ENCODE measurements around the gene KRT80.

The KRT80 gene

DNA sequence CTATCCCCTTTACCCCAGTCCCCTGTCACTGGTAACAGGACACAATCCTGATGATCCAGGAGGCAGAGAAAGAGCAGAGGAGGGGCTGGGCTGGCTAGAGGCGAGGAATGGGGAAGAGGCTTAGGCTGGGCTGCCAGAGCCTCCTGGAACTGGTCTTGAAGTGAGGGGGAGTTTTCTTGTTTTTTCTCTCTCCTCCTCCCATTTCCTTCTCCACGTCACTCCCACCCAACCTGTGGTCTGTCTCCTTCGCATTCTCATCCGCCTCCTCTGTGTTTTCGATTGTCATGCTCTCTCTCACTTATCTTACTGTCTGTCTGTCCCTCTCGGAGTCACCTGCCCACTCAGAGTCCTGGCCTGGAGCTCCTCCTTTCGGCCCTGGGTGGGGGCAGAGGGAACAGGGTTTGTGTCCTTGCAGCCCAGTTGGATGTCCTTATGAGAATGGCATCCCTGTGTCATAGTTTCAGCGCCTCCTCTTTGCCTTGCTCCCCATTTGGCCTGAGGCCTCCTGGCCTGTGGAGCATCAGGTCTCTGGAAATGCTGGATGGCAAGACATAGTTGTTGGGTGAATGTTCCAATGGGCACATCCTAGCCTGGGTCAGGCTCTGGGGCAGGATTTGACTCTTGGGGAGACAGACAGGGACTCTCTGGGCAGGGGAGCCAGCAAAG lies 3.4 kb upstream of the KRT80 start:
- no peak for DNase-seq

DNA sequence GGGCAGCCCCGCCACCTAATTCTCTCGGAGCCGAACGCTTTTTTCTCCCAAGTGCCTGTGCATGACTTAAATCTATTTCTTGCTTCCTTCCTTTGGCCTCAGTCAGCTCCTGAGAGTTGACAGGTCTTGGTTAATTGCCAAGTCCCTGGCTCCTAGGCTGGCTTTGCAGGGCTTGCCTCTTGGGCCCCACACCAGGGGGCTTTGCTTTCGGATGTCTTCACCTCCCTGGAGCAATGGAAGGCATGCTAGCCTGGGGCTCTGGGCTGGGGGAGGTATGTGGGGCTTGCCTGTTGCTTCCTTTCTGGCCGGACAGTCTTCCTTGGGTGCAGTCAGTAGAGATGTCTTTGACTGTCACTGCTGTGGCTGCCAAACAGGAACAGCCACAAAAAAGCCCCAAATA lies 2.2 kb upstream of the KRT80 start:
- no peak for DNase-seq

DNA sequence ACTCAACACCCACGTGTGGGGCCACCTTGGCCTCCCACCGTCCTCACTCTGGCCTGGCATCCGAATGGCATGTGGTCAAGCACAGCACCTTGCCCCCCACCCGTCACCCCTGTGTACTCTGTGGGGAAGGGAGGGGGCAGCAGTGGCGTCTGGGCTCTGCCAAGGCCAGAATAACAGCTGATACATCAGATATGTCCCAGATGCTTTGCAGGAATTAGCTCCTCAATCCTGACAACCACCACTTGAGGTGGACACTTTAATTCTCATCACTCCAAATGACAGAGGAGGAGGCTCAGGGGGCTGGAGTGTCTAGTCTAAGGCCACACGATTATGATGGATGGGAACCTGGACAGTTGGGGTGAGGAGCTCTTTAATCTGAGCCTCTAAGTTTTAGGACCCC lies 1.7 kb upstream of the KRT80 start:
- no peak for DNase-seq

DNA sequence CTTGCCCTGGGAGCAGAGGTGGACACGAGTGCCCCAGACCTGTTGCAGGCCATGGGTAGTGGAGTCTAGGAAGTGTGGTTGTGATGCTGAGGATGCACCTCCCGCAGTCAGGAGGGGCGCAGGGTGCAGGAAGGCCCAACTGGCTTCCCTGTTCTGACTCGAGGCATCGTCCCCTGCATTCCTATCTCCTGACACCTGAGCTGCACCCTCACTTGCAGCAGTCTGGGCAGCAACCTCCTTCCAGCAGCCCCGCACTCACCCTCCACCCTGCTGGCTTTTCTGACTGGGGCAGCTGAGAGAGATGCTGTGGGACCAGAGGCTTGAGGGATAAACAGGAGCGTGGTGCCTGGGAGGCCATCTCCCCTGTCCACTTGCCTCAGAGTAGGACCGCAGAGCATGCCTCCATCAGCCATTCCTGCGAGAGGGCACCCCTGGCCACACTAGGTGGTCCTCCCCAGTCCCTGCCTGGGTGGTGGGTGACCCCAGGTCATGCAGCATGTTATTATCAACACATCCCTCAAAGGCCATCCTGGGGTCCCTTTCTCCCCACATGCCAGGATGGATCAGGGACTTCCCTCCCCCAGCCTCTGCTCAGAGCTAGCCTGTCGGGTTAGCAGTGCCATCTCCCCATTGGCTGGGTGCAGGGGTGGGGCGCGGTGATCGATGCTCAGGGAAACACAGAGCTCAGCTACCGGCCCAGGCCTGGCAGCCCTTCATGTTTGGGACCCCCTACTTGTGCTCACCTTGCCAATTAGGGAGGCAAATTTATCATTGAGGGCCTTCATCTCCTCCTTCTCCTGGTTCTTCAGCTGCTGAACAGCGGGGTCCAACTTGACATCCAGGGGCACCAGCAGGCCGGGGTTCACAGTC lies 719 bp downstream of the KRT80 start:
- DNase-seq = no peak

DNA sequence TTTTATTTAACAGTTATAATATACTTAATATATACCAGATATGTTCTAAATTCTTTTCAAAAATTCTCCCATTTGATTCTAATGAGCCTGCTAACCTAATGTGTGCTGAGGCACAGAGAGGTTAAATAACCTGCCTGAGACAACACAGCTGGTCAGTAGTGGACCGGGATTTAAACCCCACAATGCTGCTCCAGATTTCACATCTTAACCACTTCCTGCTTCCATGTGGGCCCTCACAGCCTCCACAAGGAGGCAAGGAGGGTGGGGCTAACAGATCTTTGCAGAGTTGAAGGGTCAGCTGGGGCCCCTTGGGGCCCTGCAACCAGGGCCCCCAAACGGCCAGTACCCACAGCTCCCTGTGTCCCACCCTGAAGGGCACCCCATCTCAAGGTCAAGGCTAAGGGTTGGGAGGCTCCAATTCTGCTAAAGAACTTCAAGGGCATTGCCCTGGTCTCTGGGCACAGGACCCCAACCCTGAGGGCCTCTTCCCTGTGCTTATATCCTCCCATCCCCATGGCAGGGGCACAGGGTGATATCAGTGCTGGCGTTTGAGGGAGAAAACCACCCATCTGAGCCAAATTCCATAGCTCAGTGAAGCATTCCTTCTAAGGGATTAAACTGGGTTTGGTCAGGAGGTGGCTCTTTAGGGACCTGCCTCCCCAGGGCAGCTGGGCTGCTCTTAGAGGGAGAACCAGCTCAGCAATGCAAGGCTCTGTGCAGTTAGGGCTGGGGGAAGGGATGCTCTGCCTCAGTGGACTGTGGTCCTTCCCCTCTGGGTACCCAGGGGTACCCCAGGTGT lies 2.2 kb downstream of the KRT80 start:
- no peak for DNase-seq

DNA sequence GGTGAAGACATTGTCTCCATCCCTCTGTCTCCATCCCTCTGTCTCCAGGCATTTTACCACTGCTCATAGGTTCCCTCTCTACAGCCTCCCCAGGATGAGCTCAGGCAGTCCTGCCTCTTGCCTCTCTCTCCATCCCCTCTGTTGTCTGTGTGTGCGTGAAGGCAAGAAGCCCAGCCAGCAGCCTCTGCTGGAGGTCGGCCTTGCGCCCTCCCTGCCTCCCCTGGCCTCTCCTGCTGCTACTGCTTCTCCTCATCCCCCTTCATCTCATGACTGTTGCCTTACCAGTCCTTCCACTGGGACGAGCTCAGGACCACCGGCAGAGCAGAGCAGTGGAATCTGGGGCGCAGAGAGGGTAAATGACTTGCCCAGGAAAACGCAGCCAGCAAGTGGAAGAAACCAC lies 3.2 kb downstream of the KRT80 start:
- no peak for DNase-seq

DNA sequence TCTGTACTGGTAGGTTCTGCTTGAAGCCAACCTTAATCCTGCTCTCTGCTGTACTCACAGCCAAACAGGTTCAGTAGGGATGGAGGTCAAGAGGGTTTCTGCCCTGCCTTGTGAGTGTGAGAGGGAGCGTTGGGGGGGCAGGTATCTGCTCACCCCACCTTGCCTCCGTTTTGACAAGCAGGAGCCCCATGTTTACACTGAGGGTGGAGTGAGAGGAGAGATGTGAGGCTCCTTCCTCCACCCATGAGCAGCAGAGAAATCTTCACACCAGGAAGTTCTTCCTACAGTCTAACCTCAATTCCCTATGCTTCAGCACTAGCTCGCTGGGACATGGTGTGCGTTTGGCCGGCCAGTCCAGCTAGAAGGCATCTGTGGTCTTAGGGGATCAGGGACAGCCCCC lies 4.2 kb downstream of the KRT80 start:
- DNase-seq = no peak

DNA sequence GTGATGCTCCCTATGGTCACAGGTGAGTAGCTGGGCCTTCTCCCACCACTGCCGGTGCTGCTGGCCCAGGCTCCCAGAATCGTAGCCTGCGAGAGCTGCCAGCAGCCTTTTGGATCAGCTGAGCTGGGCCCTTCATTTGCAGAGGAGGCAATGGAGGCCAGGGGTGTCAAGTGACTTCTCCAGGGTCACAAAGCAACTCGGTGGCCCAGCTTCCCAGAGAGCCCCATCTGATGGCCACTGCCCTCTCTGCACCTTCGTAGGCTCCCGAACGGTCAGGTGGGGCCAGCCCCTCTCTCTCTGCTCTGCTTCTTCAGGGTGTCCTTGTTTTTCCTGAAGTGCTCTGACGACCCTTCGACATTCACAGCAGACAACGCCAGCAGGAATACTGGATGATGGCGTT lies 4.6 kb downstream of the KRT80 start:
- DNase-seq = no peak

DNA sequence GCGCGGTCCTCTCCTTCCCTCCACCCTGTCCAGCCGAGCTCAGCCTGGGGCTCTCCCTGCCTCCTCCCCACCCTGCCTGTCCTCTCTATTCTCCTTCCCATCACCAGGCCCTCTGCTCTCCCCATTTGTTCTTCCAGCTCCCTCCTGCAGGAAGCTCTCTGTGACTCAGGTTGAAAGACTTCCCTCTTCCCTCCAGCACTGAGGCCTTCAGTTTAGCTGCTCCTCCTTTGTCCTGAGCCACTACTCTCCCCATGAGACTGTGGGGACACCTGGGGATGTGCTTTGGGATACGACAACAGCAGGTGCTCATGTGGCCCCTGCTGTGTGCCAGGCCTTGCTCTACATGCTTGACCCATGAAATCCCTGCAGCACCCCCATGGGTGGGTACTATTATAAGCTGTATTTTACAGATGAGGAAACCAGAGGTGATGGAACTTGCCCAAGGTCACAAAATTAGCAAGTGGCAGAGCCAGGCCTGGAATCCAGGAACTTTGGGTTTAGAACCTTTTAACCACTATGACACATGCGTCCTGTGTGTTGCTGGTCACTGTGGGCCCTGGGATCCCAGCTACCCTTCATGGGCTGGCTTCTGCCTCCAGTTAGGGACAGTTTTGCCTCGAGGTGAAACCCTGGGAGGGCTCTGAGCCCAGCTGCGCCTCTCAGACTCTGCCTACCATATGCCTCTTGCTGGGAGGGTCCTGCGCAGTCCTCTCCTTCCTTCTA lies 5.5 kb downstream of the KRT80 start:
- DNase-seq = no peak

DNA sequence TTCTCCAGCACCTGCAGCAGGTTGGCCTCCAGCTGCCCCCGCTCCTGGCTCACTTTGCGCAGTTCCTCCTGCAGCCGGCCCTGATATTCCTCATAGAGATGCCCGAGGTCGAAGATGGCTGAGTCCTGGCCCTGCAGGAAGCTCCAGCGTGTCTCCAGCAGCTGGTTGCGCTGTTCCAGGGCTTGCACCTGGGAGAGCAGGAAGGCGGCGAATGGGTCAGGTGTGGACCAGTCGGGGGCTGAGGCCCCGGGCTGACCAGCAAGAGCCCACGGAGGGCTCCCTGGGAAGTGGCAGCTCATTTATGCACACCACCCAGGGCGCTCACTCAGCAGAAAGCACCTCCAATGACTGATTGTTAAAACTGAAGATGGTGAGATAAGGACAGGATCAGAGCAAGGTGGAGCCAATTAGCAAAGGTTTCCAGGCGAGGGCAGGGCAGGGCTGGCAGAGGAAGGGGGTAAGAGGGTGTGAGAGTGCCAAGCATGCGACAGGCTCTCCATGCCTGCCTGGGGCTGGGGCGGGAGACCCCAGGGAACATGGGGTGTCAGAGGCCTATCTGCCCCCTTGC lies 6.3 kb downstream of the KRT80 start:
- DNase-seq = no peak

DNA sequence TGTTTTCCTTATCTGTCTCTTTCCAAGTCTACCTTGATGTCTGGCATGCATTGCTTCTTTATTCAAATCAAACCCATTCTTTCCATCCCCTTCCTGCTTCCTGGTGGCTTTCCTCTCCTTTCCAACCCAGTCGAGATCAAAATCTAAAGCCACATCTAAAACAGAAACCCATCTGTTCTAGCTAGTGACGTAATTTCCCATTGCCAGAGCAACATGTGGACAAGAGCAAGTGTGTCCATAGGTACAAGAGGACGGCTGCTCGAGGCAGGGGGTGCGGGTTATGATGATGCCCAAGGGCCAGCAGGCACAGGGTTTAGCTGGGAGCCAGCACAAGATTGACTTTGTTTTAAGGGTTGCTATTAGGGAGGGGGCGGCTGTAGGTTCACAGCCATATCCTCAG lies 7.0 kb downstream of the KRT80 start:
- no peak for DNase-seq

DNA sequence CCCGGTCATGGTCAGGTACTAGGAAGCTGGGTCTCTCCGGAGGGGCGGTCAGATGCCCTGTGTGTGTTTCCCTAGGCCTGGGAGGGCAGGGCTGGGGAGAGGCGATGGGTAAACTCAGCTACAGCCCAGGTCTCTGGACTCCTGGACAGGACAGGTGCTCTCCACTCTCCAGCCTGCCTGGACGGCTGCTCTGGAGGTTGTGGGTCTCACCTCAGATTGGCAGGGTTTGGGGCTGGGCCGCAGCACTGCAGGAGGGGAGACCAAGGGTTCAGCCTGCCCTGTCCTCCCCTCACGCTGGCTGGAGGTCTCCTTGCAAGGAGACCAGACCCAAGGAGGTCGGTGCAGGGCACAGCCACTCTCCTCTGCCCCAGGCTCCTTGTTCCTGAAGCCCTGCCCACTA lies 7.8 kb downstream of the KRT80 start:
- DNase-seq = no peak

DNA sequence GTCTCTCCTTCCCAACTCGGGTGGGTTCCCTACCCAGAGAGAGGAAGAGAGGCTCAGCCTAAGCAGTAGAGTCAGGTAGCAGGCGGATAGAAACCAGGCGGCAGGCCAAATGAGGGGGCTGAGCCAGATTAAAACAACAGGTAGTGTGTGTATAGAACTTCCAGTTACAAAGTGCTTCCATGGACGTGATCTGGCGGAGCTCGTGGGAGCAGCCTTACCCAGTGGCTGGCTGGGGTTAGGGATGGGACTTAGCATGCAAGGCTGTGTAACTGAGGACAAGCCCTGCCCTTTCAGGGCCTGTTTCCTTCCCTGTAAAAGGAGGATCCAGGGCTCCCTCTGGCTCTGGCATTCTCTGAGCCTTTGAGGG lies 8.3 kb downstream of the KRT80 start:
- DNase-seq = no peak

DNA sequence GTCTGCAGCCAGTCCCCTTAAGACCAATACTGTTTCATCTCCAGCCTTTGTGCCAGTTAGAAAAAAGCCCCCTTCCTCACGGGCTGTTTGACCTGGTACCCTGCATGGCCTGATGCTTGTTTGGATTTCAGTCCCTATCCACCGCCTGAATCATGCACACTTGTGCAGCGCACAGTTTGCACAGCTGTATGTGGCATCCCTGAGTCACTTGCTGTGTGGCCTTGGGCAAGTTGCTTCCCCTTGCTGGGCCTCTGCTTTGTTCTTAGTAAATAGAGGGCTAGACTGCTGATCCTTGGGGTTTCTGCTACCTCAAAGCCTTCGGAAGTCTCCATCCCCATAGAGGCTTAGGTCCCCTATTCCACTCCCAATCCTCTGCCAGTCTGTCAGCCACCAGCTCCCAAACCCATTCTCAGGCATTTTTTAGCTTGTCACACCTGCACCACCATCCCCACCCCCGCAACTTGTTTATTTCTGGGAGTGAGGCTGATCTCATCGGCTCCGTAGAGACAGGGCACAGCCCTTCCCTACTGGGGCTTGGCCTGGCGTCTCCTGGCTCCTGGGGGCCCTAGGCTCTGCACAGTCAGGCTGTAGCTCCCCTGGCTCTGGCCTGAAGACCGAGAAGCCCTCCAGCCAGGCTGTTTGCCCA lies 8.8 kb downstream of the KRT80 start:
- DNase-seq = no peak

DNA sequence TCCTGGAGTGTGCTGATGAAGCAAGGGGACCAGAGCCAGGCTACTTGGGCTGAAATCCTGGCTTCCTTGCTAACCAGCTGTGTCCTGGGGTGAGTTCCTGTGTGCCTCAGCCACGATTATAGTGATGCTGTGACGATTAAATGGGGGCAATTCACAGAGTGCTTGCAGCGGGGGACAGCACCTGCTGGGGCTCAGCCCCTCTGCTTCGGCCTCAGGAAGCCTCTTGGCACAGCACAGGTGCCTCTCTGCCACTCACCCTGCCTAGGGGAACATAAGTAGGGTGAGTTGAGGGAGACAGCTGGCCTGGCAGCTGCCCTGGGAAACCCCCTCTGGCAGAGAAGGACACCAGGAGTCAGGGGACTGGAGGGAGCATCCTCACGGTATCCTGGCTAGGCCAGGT lies 9.4 kb downstream of the KRT80 start:
- no peak for DNase-seq

DNA sequence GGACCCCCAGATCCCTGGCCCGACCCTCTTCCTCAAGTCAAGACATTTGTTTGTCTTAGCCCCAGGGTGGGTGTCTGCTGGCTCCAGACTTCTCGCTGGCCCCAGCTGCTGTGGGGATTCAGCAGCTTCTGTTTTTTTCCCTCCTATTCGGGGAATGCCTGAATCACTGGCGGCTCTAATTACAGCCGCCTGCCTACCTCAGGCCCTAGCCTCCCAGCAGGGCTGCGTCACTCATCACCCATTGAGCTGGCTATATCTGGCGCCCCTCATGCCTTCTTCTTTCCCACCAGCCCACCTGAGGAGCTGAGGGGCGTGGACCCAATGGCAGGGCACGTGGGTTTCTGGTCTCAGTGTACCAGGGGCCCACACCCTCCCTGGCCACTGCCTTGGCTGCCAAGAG lies 10.1 kb downstream of the KRT80 start:
- DNase-seq = no peak

DNA sequence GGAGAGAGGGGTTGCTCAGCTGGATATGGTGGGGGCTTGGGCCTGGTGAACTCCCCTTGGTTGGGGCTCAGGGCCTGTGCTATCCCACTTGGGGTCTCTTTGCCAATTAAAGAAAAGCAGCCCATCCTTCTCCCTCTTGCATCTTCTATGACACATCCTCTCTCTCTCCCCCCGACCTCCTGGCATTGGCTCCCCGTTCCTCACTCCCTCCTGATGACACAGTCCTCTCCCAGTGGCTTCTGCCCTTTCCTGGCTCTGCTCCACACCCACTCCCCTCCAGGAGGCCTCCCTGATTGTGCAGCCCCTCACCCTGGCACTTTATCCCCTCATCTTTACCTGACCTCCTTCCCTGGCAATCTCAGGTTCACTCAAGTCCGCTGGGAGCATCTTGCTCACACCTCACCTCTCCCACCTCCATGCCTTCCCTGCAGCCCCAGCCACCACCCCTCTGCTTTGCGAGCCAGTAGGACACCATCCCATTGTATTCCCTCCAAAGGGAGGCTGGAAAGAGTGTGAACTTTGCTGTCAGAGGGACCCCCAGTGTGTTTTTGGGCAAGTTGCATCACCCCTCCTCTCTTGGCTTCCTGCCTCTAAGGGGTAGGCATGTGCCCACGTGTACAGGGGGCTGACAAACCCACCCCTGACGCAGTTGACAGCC lies 10.7 kb downstream of the KRT80 start:
- no peak for DNase-seq

DNA sequence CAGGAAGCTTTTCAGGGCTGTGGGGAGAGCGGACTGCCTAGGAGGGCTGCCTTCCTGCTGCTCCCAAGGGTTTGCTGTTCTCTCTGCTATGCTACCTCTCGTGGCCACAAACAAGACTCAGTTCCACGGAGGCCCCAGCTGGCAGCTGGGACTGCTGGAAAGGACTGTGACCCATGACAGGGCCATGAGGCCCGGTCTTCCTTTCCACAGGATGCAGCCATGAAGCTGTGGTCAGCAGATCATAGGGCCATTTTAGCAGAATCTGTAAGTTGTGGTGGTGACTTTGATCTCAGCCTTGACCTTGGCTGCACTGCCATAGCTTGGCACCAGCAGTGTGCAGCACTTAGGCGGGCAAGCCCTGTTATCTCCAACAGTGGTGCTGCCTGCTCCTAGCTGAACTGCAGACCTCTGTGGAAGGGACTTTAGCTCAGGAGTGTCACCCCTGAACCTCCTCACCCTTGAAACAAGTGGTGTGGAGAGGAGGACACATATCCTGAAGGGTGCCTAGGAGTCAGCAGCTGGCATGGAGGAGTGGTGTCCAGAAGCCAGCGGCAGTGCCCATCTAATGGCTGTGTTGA lies 12.3 kb downstream of the KRT80 start:
- no peak for DNase-seq

DNA sequence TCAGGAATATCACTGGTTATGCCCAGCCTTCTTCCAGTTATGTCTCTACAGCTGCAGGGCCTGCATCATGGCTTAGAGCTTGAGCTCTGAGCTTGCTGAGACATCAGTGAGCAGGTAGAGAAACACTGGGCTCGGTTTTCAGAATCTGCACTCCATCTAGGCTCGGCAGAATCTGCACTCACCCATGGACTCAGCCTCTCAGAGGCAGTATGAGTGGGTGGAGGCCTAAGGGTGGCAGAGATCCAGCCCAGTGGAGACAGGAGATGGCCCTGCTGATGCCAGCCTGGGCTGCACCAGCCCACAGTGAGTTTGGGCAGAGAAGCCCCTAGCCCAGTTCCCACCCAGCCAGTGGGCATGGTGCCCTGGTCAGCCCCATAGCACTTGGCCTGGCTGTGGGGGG lies 12.8 kb downstream of the KRT80 start:
- DNase-seq = no peak

DNA sequence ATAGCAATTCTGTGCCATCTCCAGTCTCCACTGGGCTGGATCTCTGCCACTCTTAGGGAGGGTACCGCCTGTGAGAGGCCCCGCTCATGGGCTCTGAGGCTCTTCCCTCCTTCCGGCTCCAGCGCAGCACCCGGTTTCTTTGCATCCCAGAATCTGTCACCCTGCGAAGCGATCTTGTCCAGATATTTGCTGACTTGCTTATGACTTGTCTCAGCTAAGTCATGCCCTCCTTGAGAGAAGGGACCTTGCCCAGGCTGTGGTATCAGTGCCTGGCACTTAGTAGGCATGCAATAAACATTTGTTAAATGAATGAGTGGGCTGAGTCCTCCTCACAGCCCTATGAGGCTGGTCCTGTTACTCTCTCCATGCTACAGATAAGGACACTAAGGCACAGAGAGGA lies 13.4 kb downstream of the KRT80 start:
- no peak for DNase-seq

Data from activated gamma-delta T cell treated with Interleukin-2 at 50 U/mL for 16 hours (primary cell).